ENCODE measurements around the gene PIGA. TPM values are rescaled to one million over a fixed set of nuclear protein-coding genes. Genes with fewer than 3 reads are reported as not detected.

PIGA gene
- total and polyA plus RNA-seq, 9 of the 15 experiments (the other 6 are each of a cell fraction or from before 2014, with no cell fraction given): 14.8 to 36.9 (median 23.5) TPM

- no peak overlapping the region for H3K9ac ChIP-seq (ENCODE audit: insufficient read depth in 1 of 2, low read depth in 2 of 2, low read length in 2 of 2)
- ATAC-seq (peak; percentile 54), DNase-seq (ENCODE audit: extremely low read depth in 1 of 4, low spot score in 3 of 4) (peak in 1 of 4 experiments; percentile 8), FAIRE-seq (no peak)
- in situ Hi-C loops (cut with MboI): no loop called here
- intact Hi-C loops (cut with micrococcal nuclease): no loop called here
- TF ChIP-seq, protein P1, sequence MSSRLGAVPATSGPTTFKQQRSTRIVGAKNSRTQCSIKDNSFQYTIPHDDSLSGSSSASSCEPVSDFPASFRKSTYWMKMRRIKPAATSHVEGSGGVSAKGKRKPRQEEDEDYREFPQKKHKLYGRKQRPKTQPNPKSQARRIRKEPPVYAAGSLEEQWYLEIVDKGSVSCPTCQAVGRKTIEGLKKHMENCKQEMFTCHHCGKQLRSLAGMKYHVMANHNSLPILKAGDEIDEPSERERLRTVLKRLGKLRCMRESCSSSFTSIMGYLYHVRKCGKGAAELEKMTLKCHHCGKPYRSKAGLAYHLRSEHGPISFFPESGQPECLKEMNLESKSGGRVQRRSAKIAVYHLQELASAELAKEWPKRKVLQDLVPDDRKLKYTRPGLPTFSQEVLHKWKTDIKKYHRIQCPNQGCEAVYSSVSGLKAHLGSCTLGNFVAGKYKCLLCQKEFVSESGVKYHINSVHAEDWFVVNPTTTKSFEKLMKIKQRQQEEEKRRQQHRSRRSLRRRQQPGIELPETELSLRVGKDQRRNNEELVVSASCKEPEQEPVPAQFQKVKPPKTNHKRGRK (tag; IDR thresholded peaks at IDR 0.05): peak; percentile 62; the same call in 1 of the 2 replicates
- TF ChIP-seq KDM2B (CRISPR knock-in tag; IDR thresholded peaks at IDR 0.05): no peak
- H3K27me3 ChIP-seq (ENCODE audit: control insufficient read depth in 2 of 2, insufficient read depth in 2 of 2, low read length in 2 of 2): peaks cover 0 to 2% of the 10 kb centered on the region in 2 experiments; a peak in 2 of 5 replicates
- no peaks in the 10 kb centered on the region for H3K36me3 ChIP-seq (ENCODE audit: control insufficient read depth, insufficient read depth, low read length)
- no peak overlapping the region for H3K4me2 ChIP-seq (ENCODE audit: insufficient read depth, low read length)
- ChIA-PET POLR2A (interaction anchor here (0.9 kb wide), 1 partner anchor 143 kb away, joined by 3 read pairs; the partner anchor contains the start of gene PIR), CTCF (ENCODE audit: low intra/inter-chr PET ratio) (interaction anchor here (1.2 to 2.0 kb wide), 2 partner anchors 115 to 118 kb away, joined by 3 to 18 read pairs; no protein-coding TSS in a partner anchor)
- no peaks in the 10 kb centered on the region for H3K9me3 ChIP-seq (replicated peaks; ENCODE audit: control insufficient read depth, insufficient read depth, low read depth, low read length)
- no peak overlapping the region for H3K4me3 ChIP-seq
- H3K9me1 ChIP-seq (ENCODE audit: control insufficient read depth, insufficient read depth, low read length): no peaks in the 10 kb centered on the region
- no TSS peak for BruUV-seq (replicated peaks)
- H4K20me1 ChIP-seq (replicated peaks; ENCODE audit: control insufficient read depth, insufficient read depth, low read length): no peaks in the 10 kb centered on the region
- H3K27ac ChIP-seq (ENCODE audit: extremely low read depth, low read depth, low read length): no peak overlapping the region
- H3K79me2 ChIP-seq (ENCODE audit: control insufficient read depth, insufficient read depth, low read length): no peaks in the 10 kb centered on the region
- H3K4me1 ChIP-seq (replicated peaks in 1 of 2; ENCODE audit: control insufficient read depth in 2 of 2, insufficient read depth in 2 of 2, low read length in 2 of 2): no peaks in the 10 kb centered on the region
- WGBS (ENCODE audit: insufficient coverage, low coverage, missing lambda C conversion rate): 8% methylated on average over 5 of the region's 8 CpGs
- no peak overlapping the region for H2AFZ ChIP-seq (ENCODE audit: low read depth, low read length)
Measured at GRCh38 chrX:15350329-15350996, 15.1 kb upstream of the PIGA start.
